K562 (cell line): ENCODE measurements around the gene PRR16. TPM values are rescaled to one million over a fixed set of nuclear protein-coding genes. Genes with fewer than 3 reads are reported as not detected.

ENCODE experiments used
- ATAC-seq: fragments of 200-7000 bp; cut with Tn5 transposase; 3 replicates; pipeline ENCODE4 v1.9.1; 2020; ENCODE audit warnings: moderate library complexity
- BruUV-seq: library from RNA; stranded (reverse); fragments of 400-500 nt; replicated peaks from 2 replicates; lab custom pipeline; 2021; lab: Mats Ljungman, UMichigan
- CTCF ChIA-PET: fragments of 300-600 bp; formaldehyde crosslinking; extraction: SDS; loops from one replicate; lab custom pipeline; 2021; ENCODE audit warnings: low intra/inter-chr PET ratio; lab: Yijun Ruan, JAX
- POLR2A ChIA-PET: fragments of 300-600, 350-650 bp; sonication (Branson Sonifier 250); formaldehyde crosslinking; extraction: SDS; loops from one replicate; lab custom pipeline; 2021; ENCODE audit warnings: antibody characterized with exemption, inconsistent platforms; lab: Yijun Ruan, JAX
- DNase-seq, 4 experiments: peaks; one replicate each; pipeline versions ENCODE4 v3.0.0 to v3.0.0-alpha.2; 2011 to 2018; ENCODE audit warnings: low spot score in 3 of 4, mixed read lengths in 3 of 4; ENCODE audit errors: extremely low read depth in 1 of 4
- FAIRE-seq: peaks from 2 replicates; lab custom pipeline; 2011; peaks lifted over from hg19 to GRCh38; lab: Jason Lieb, UNC
- H2AFZ ChIP-seq: 2 replicates; pipeline ENCODE4 v1.6.0; 2011; ENCODE audit warnings: low read depth, low read length, control low read depth, inconsistent platforms
- H3K27ac ChIP-seq: fragments of 200-600 bp; 3 replicates; pipeline ENCODE4 v1.8.0; 2011; ENCODE audit warnings: low read depth, mild to moderate bottlenecking, control low read depth, inconsistent platforms, low read length, moderate library complexity, mixed read lengths; ENCODE audit errors: extremely low read depth
- H3K27me3 ChIP-seq, 2 experiments: fragments of 300-600 bp in 1 of 2; 2 replicates in 1 of 2; 3 replicates in 1 of 2; pipeline versions ENCODE4 v1.6.0 to v1.8.0; 2011; ENCODE audit warnings: inconsistent platforms in 2 of 2, low read length in 2 of 2, mild to moderate bottlenecking in 1 of 2, mixed read lengths in 1 of 2, moderate library complexity in 1 of 2; ENCODE audit not compliant: control insufficient read depth in 2 of 2, insufficient read depth in 2 of 2
- H3K36me3 ChIP-seq: fragments of 300-600 bp; 3 replicates; pipeline ENCODE4 v1.8.0; 2011; ENCODE audit warnings: mild to moderate bottlenecking, low read length, inconsistent platforms; ENCODE audit not compliant: control insufficient read depth, insufficient read depth
- H3K4me1 ChIP-seq, 2 experiments: fragments of 200-600 bp in 1 of 2; replicated peaks in 1 of 2; 2 replicates in 1 of 2; 3 replicates in 1 of 2; pipeline versions ENCODE4 v1.5.1 to v1.8.0; 2011; ENCODE audit warnings: inconsistent platforms in 2 of 2, low read length in 2 of 2, mild to moderate bottlenecking in 1 of 2, mixed read lengths in 1 of 2, moderate library complexity in 1 of 2; ENCODE audit not compliant: control insufficient read depth in 2 of 2, insufficient read depth in 2 of 2
- H3K4me2 ChIP-seq: 2 replicates; pipeline ENCODE4 v1.6.1; 2011; ENCODE audit warnings: low read length, control low read depth, inconsistent platforms, mixed read lengths; ENCODE audit not compliant: insufficient read depth
- H3K4me3 ChIP-seq: fragments of 200-600 bp; sonication (generic), shearing (Covaris generic); 2 replicates; pipeline ENCODE4 v1.5.1; 2016; ENCODE audit warnings: control low read depth, inconsistent platforms
- H3K79me2 ChIP-seq: fragments of 200-600 bp; 3 replicates; pipeline ENCODE4 v1.8.0; 2011; ENCODE audit warnings: low read length, inconsistent platforms; ENCODE audit not compliant: control insufficient read depth, insufficient read depth
- H3K9ac ChIP-seq, 2 experiments: 2 replicates each; pipeline versions ENCODE4 v1.6.0 to v1.6.1; 2011; ENCODE audit warnings: low read depth in 2 of 2, low read length in 2 of 2, control low read depth in 1 of 2, inconsistent platforms in 1 of 2, mild to moderate bottlenecking in 1 of 2, mixed read lengths in 1 of 2; ENCODE audit not compliant: insufficient read depth in 1 of 2
- H3K9me1 ChIP-seq: one replicate; pipeline ENCODE4 v1.6.0; 2011; ENCODE audit warnings: inconsistent platforms, mild to moderate bottlenecking, low read length, moderate library complexity; ENCODE audit not compliant: control insufficient read depth, insufficient read depth
- H3K9me3 ChIP-seq: replicated peaks from 2 replicates; pipeline ENCODE4 v1.5.1; 2011; ENCODE audit warnings: low read depth, low read length, inconsistent platforms; ENCODE audit not compliant: control insufficient read depth, insufficient read depth
- H4K20me1 ChIP-seq: replicated peaks from 2 replicates; pipeline ENCODE4 v1.6.1; 2011; ENCODE audit warnings: low read length, inconsistent platforms, mixed read lengths; ENCODE audit not compliant: control insufficient read depth, insufficient read depth
- CC2D1A ChIP-seq: fragments of 450-650 bp; IDR thresholded peaks from 2 replicates; pipeline ENCODE4 v1.6.1; 2017; ENCODE audit warnings: mild to moderate bottlenecking
- DPF2 ChIP-seq: fragments of 450-650 bp; IDR thresholded peaks from 2 replicates; pipeline ENCODE4 v1.6.1; 2016
- EGR1 ChIP-seq: fragments of 450-650 bp; conservative IDR thresholded peaks from 2 replicates; pipeline ENCODE4 v1.6.1; 2017; ENCODE audit warnings: mild to moderate bottlenecking
- MAZ ChIP-seq, 2 experiments: fragments of 450-650 bp in 1 of 2; sonication (generic) in 1 of 2; formaldehyde crosslinking; IDR thresholded peaks in 1 of 2; conservative IDR thresholded peaks in 1 of 2; 2 replicates each; pipeline versions ENCODE4 v1.4.0 to v1.5.0; 2020; ENCODE audit warnings: mild to moderate bottlenecking in 1 of 2, missing genetic modification reagents in 1 of 2
- PML ChIP-seq: IDR thresholded peaks from 2 replicates; pipeline ENCODE4 v1.6.1; 2012; ENCODE audit warnings: low read length, inconsistent platforms
- SAFB ChIP-seq: fragments of 200-400 bp; formaldehyde crosslinking; IDR thresholded peaks from 2 replicates; pipeline ENCODE4 v1.6.1; 2017; ENCODE audit warnings: low read depth, low read length, borderline replicate concordance
- SMAD1 ChIP-seq: fragments of 150-350 bp; IDR thresholded peaks from 2 replicates; pipeline ENCODE4 v1.6.1; 2014; ENCODE audit warnings: low read length, low read depth; ENCODE audit not compliant: partially characterized antibody
- SMAD4 ChIP-seq: fragments of 250-450 bp; sonication (Bioruptor Pico); conservative IDR thresholded peaks from 2 replicates; pipeline ENCODE4 v1.8.0; 2021; ENCODE audit warnings: inconsistent platforms, mild to moderate bottlenecking, moderate library complexity
- TAF1 ChIP-seq: IDR thresholded peaks from 2 replicates; pipeline ENCODE4 v1.6.1; 2011; ENCODE audit warnings: mild to moderate bottlenecking, low read length, moderate library complexity; ENCODE audit not compliant: insufficient read depth, control insufficient read depth, severe bottlenecking; ENCODE audit errors: extremely low read depth
- ZBTB8A ChIP-seq: fragments of 450-650 bp; IDR thresholded peaks from 2 replicates; pipeline ENCODE4 v1.6.1; 2018; ENCODE audit warnings: mild to moderate bottlenecking, moderate library complexity; ENCODE audit not compliant: partially characterized antibody
- ZNF584 ChIP-seq: fragments of 200-800 bp; sonication (Bioruptor generic); IDR thresholded peaks from 2 replicates; pipeline ENCODE4 v1.6.1; 2016; ENCODE audit warnings: low read depth, mild to moderate bottlenecking, missing genetic modification characterization, missing compliant biosample characterization
- WGBS: fragments of 100-300 bp; shearing (Covaris generic); methylation state at CpG from one replicate; pipeline ENCODE4 v1.1.6; 2016; ENCODE audit warnings: low coverage, mixed read lengths; ENCODE audit not compliant: insufficient coverage; ENCODE audit errors: missing lambda C conversion rate; 5-methylcytosine and 5-hydroxymethylcytosine counted together
- in situ Hi-C: fragments of 300-500 bp; cut with MboI; formaldehyde crosslinking; loops from 4 replicates; pipeline ENCODE4 v1.15.0; 2018; ENCODE audit warnings: inconsistent platforms, mixed read lengths
- intact Hi-C: fragments of 100-400 bp; cut with micrococcal nuclease; formaldehyde crosslinking; loops from 2 replicates; pipeline ENCODE4 v1.14.2; 2022
- polyA plus RNA-seq, 8 experiments: library from polyadenylated mRNA; depleted of rRNA in 4 of 8; stranded (reverse) in 5 of 8; unstranded in 3 of 8; fragments of >200 nt; fragmentation: Nextera tagmentation in 2 of 8; fragmentation: Illumina TruSeq in 1 of 8; extraction: Ambion mirVana in 2 of 8; extraction: Trizol in 1 of 8; gene quantifications; 2 replicates each; pipeline versions ENCODE4 v1.2.1 to v1.2.3, GENCODE V29; 2011 to 2014; ENCODE audit warnings: inconsistent platforms in 1 of 8, missing spikeins in 1 of 8
- total RNA-seq, 7 experiments: library from RNA; depleted of rRNA in 6 of 7; stranded (reverse); fragments of >200 nt in 6 of 7; fragmentation: Illumina TruSeq in 2 of 7; extraction: Trizol in 2 of 7; gene quantifications; 2 replicates each; pipeline versions ENCODE4 v1.2.1 to v1.2.3, GENCODE V29; 2011 to 2021; ENCODE audit warnings: low replicate concordance in 1 of 7
- TF ChIP-seq, protein P1 (sequence below): sonication (generic); formaldehyde crosslinking; IDR thresholded peaks from 2 replicates; pipeline ENCODE4 v1.8.0; 2023; ENCODE audit warnings: missing genetic modification reagents, mild to moderate bottlenecking, borderline replicate concordance

The PRR16 gene
- total and polyA plus RNA-seq, 9 of the 15 experiments (the other 6 are each of a cell fraction or from before 2014, with no cell fraction given) = 0.61 to 10.1 (median 3.3) TPM

DNA sequence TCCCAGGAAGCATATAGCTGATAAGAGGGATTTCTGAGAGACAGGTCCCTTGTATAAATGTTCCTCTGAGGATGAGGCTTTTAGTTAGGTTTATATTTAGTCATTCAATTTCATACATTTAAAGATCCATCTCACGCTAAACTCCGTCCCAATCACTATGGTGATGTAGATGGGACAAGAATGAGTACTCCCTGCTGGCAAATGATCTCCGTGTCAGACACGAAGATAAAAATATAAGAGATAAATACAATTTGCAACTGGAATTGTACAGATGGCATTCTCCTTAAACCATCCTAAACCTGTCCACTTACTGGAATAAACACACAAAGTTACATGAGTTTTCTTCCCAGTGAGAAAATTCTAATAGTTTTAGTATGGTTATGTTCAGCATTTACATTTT is 233.0 kb downstream of the PRR16 start:
- Histone ChIP-seq H3K4me3 (no peak overlapping the region), H3K9ac (no peak overlapping the region), H3K4me2 (no peak overlapping the region), H3K27ac (no peak overlapping the region), H3K9me3 (no peaks in the 10 kb centered on the region), H3K27me3 (no peaks in the 10 kb centered on the region), H3K4me1 (no peaks in the 10 kb centered on the region), H3K9me1 (no peaks in the 10 kb centered on the region), H3K36me3 (no peaks in the 10 kb centered on the region), H3K79me2 (no peaks in the 10 kb centered on the region), H4K20me1 (no peaks in the 10 kb centered on the region), H2AFZ (no peak overlapping the region)
- POLR2A ChIA-PET = no interaction called here
- BruUV-seq = no TSS peak
- WGBS = 19% methylated on average over 4 of the region's 4 CpGs
- CTCF ChIA-PET = no interaction called here
- no peak for ATAC-seq
- FAIRE-seq = no peak
- intact Hi-C loops = no loop called here
- in situ Hi-C loops = no loop called here
- no peak for DNase-seq
- no peak for TF ChIP-seq TAF1
- no peak for TF ChIP-seq EGR1
- TF ChIP-seq MAZ (CRISPR knock-in tag; conservative IDR thresholded peaks at IDR 0.05 in 1 of 2, IDR thresholded peaks at IDR 0.05 in 1 of 2) = no peak
- TF ChIP-seq DPF2 = no peak
- no peak for TF ChIP-seq SMAD1
- TF ChIP-seq ZNF584 (CRISPR knock-in tag) = no peak
- no peak for TF ChIP-seq SAFB
- no peak for TF ChIP-seq SMAD4
- TF ChIP-seq PML = no peak
- no peak for TF ChIP-seq ZBTB8A
- TF ChIP-seq CC2D1A = no peak
- TF ChIP-seq, protein P1, sequence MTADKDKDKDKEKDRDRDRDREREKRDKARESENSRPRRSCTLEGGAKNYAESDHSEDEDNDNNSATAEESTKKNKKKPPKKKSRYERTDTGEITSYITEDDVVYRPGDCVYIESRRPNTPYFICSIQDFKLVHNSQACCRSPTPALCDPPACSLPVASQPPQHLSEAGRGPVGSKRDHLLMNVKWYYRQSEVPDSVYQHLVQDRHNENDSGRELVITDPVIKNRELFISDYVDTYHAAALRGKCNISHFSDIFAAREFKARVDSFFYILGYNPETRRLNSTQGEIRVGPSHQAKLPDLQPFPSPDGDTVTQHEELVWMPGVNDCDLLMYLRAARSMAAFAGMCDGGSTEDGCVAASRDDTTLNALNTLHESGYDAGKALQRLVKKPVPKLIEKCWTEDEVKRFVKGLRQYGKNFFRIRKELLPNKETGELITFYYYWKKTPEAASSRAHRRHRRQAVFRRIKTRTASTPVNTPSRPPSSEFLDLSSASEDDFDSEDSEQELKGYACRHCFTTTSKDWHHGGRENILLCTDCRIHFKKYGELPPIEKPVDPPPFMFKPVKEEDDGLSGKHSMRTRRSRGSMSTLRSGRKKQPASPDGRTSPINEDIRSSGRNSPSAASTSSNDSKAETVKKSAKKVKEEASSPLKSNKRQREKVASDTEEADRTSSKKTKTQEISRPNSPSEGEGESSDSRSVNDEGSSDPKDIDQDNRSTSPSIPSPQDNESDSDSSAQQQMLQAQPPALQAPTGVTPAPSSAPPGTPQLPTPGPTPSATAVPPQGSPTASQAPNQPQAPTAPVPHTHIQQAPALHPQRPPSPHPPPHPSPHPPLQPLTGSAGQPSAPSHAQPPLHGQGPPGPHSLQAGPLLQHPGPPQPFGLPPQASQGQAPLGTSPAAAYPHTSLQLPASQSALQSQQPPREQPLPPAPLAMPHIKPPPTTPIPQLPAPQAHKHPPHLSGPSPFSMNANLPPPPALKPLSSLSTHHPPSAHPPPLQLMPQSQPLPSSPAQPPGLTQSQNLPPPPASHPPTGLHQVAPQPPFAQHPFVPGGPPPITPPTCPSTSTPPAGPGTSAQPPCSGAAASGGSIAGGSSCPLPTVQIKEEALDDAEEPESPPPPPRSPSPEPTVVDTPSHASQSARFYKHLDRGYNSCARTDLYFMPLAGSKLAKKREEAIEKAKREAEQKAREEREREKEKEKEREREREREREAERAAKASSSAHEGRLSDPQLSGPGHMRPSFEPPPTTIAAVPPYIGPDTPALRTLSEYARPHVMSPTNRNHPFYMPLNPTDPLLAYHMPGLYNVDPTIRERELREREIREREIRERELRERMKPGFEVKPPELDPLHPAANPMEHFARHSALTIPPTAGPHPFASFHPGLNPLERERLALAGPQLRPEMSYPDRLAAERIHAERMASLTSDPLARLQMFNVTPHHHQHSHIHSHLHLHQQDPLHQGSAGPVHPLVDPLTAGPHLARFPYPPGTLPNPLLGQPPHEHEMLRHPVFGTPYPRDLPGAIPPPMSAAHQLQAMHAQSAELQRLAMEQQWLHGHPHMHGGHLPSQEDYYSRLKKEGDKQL = no peak
